SK-N-SH (cell line): Measurements from ENCODE around the gene USP19. TPM values are rescaled to one million over a fixed set of nuclear protein-coding genes. Genes with fewer than 3 reads are reported as not detected.

Experiments
- CTCF ChIA-PET: fragments of 300-600, 350-600 bp; formaldehyde crosslinking; extraction: SDS; loops from one replicate; lab custom pipeline; 2021; lab: Yijun Ruan, JAX
- POLR2A ChIA-PET: fragments of 350-600 bp; sonication (Branson Sonifier 250); formaldehyde crosslinking; extraction: SDS; loops from one replicate; lab custom pipeline; 2020; ENCODE audit warnings: antibody characterized with exemption, inconsistent platforms; lab: Yijun Ruan, JAX
- DNase-seq: peaks from one replicate; pipeline ENCODE4 v3.0.0; 2012
- H2AFZ ChIP-seq: fragments of 200-600 bp; sonication (generic); 2 replicates; pipeline ENCODE4 v1.8.1; 2016; ENCODE audit warnings: antibody characterized with exemption, mild to moderate bottlenecking, low read depth
- H3F3A ChIP-seq: fragments of 200-600 bp; sonication (generic); replicated peaks from 2 replicates; pipeline ENCODE3; 2016; ENCODE audit warnings: antibody characterized with exemption, mild to moderate bottlenecking; ENCODE audit not compliant: insufficient read depth
- H3K27ac ChIP-seq, 2 experiments: fragments of 200-500 bp in 1 of 2; fragments of 200-600 bp in 1 of 2; sonication (Bioruptor generic) in 1 of 2; sonication (generic), shearing (Covaris generic) in 1 of 2; 2 replicates each; pipeline versions ENCODE4 v1.5.1 to v1.6.1; 2014 to 2016; ENCODE audit warnings: low read depth in 2 of 2, inconsistent platforms in 1 of 2, low read length in 1 of 2, mild to moderate bottlenecking in 1 of 2, mixed read lengths in 1 of 2
- H3K27me3 ChIP-seq: fragments of 200-600 bp; sonication (generic), shearing (Covaris generic); 2 replicates; pipeline ENCODE4 v1.6.1; 2016; ENCODE audit warnings: mixed run types; ENCODE audit not compliant: insufficient read depth
- H3K36me3 ChIP-seq, 2 experiments: fragments of 200-500 bp in 1 of 2; fragments of 200-600 bp in 1 of 2; sonication (Bioruptor generic) in 1 of 2; sonication (generic) in 1 of 2; replicated peaks in 1 of 2; 2 replicates each; pipeline versions ENCODE3 to v1.5.1; 2014 to 2016; ENCODE audit warnings: low read length in 1 of 2, mild to moderate bottlenecking in 1 of 2; ENCODE audit not compliant: insufficient read depth in 2 of 2, control insufficient read depth in 1 of 2
- H3K4me1 ChIP-seq, 2 experiments: fragments of 200-500 bp in 1 of 2; fragments of 200-600 bp in 1 of 2; sonication (Bioruptor generic) in 1 of 2; sonication (generic), shearing (Covaris generic) in 1 of 2; 2 replicates each; pipeline versions ENCODE4 v1.5.1 to v1.6.1; 2014 to 2016; ENCODE audit warnings: low read depth in 1 of 2, low read length in 1 of 2, mixed run types in 1 of 2; ENCODE audit not compliant: insufficient read depth in 2 of 2, control insufficient read depth in 1 of 2
- H3K4me2 ChIP-seq: fragments of 200-600 bp; sonication (generic), shearing (Covaris generic); 2 replicates; pipeline ENCODE4 v1.6.1; 2017; ENCODE audit warnings: mixed run types
- H3K4me3 ChIP-seq, 2 experiments: fragments of 200-500 bp in 1 of 2; fragments of 200-600 bp in 1 of 2; sonication (Bioruptor generic) in 1 of 2; sonication (generic), shearing (Covaris generic) in 1 of 2; 2 replicates each; pipeline versions ENCODE4 v1.5.1 to v1.8.1; 2014 to 2016; ENCODE audit warnings: low read depth in 2 of 2, inconsistent platforms in 1 of 2, low read length in 1 of 2, mild to moderate bottlenecking in 1 of 2, mixed read lengths in 1 of 2, moderate library complexity in 1 of 2
- H3K79me2 ChIP-seq: fragments of 200-600 bp; sonication (generic); 2 replicates; pipeline ENCODE4 v1.8.1; 2017; ENCODE audit warnings: mild to moderate bottlenecking; ENCODE audit not compliant: insufficient read depth
- H3K9ac ChIP-seq: fragments of 200-600 bp; sonication (generic); 2 replicates; pipeline ENCODE4 v1.6.1; 2017; ENCODE audit warnings: mixed run types
- H3K9me2 ChIP-seq: fragments of 200-600 bp; sonication (generic); 2 replicates; pipeline ENCODE4 v1.6.1; 2017; ENCODE audit warnings: mixed run types
- H3K9me3 ChIP-seq: fragments of 200-600 bp; sonication (generic); 2 replicates; pipeline ENCODE4 v1.6.1; 2017; ENCODE audit warnings: mixed run types, mild to moderate bottlenecking, moderate library complexity
- H4K20me1 ChIP-seq: fragments of 200-600 bp; sonication (generic); 2 replicates; pipeline ENCODE4 v1.6.1; 2017; ENCODE audit warnings: mild to moderate bottlenecking, mixed run types; ENCODE audit not compliant: insufficient read depth
- FOXJ3 ChIP-seq: sonication (generic); formaldehyde crosslinking; IDR thresholded peaks from 2 replicates; pipeline ENCODE4 v1.5.1; 2020; ENCODE audit warnings: mild to moderate bottlenecking, missing genetic modification reagents
- FOXM1 ChIP-seq: IDR thresholded peaks from 2 replicates; pipeline ENCODE4 v1.4.0; 2012; ENCODE audit warnings: low read depth, mild to moderate bottlenecking
- GABPA ChIP-seq: IDR thresholded peaks from 2 replicates; pipeline ENCODE4 v1.4.0; 2012; ENCODE audit warnings: low read depth, mild to moderate bottlenecking
- MEF2A ChIP-seq: IDR thresholded peaks from 2 replicates; pipeline ENCODE4 v1.4.0; 2012; ENCODE audit warnings: low read depth, borderline replicate concordance
- MXI1 ChIP-seq: IDR thresholded peaks from 2 replicates; pipeline ENCODE4 v1.6.1; 2012; ENCODE audit warnings: mild to moderate bottlenecking, low read depth, low read length, improper control_type of control experiment
- RAD21 ChIP-seq: IDR thresholded peaks from 2 replicates; pipeline ENCODE4 v1.6.1; 2012; ENCODE audit warnings: mild to moderate bottlenecking, low read length
- RFX5 ChIP-seq: IDR thresholded peaks from 2 replicates; pipeline ENCODE4 v1.6.1; 2012; ENCODE audit warnings: mild to moderate bottlenecking, improper control_type of control experiment, low read length
- SIN3A ChIP-seq: IDR thresholded peaks from 2 replicates; pipeline ENCODE4 v1.6.1; 2012; ENCODE audit warnings: low read depth, mild to moderate bottlenecking, low read length, moderate library complexity, borderline replicate concordance
- YY1 ChIP-seq: IDR thresholded peaks from 2 replicates; pipeline ENCODE4 v1.4.0; 2012; ENCODE audit warnings: low read depth, mild to moderate bottlenecking
- WGBS: methylation state at CpG from one replicate; pipeline ENCODE4 v1.1.6; 2017; ENCODE audit warnings: low lambda C conversion rate; 5-methylcytosine and 5-hydroxymethylcytosine counted together
- polyA plus RNA-seq, 3 experiments: library from polyadenylated mRNA; depleted of rRNA; stranded (reverse); fragments of >200 nt; gene quantifications; 2 replicates each; pipeline ENCODE4 v1.2.3, GENCODE V29; 2012
- TF ChIP-seq, protein P1 (sequence below): IDR thresholded peaks from 2 replicates; pipeline ENCODE4; 2012
- TF ChIP-seq, protein P2 (sequence below): IDR thresholded peaks from 2 replicates; pipeline ENCODE4 v1.4.0; 2012; ENCODE audit warnings: low read depth, borderline replicate concordance
- TF ChIP-seq, protein P3 (sequence below): IDR thresholded peaks from 2 replicates; pipeline ENCODE4 v1.6.1; 2012; ENCODE audit warnings: mild to moderate bottlenecking, low read depth, low read length, moderate library complexity

Gene USP19
- polyA plus RNA-seq, 1 of the 3 experiments (the other 2 are of a cell fraction) = 75.6 TPM

DNA sequence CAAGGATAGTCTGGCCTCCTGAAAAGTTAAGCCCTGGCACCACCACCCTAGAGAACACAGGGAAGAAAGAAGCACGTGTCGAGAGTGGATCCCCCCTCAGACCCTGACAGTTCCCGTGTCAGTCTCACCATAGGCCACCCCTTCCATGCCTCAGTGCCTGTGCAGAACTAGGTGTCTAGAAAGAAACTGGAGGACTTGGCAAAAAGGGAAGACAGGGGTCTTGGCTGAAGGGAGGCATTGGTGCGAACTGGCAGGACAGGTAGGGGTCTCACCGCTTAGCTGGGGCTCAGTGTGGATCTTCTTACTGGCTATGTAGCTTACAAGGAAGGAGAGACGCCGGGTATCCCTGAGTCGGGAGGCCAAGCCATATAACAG is 16.6 kb downstream of the USP19 start:
- TF ChIP-seq FOXJ3 (CRISPR knock-in tag) = peak; percentile 36; the same call in 1 of the 2 replicates
- no peak for TF ChIP-seq YY1
- Histone ChIP-seq H3K27ac (peak overlapping the region; percentile 80 to 93), H3K9me3 (no peaks in the 10 kb centered on the region), H3K36me3 (peaks cover 17 to 46% of the 10 kb centered on the region in 2 experiments), H3F3A (no peaks in the 10 kb centered on the region), H3K79me2 (peaks cover 34% of the 10 kb centered on the region), H3K4me3 (peak overlapping the region; percentile 87 to 99), H4K20me1 (no peaks in the 10 kb centered on the region), H3K9ac (peak overlapping the region; percentile 96), H3K4me1 (peaks cover 6 to 24% of the 10 kb centered on the region in 2 experiments; a peak in 2 of 4 replicates), H3K9me2 (no peaks in the 10 kb centered on the region), H2AFZ (peak overlapping the region; percentile 79), H3K4me2 (peak overlapping the region; percentile 99), H3K27me3 (no peaks in the 10 kb centered on the region)
- ChIA-PET CTCF (interaction anchor here (0.6 to 0.8 kb wide), 2 partner anchors 10 to 345 kb away, joined by 3 to 5 read pairs; partner anchors contain the start of gene QRICH1), POLR2A (interaction anchor here (0.5 to 3.0 kb wide), 4 partner anchors 10 to 362 kb away, joined by 3 to 27 read pairs (median 8); partner anchors contain the start of genes QRICH1 and USP19)
- DNase-seq = no peak
- 4% methylated on average over 8 of the region's 8 CpGs for WGBS

DNA sequence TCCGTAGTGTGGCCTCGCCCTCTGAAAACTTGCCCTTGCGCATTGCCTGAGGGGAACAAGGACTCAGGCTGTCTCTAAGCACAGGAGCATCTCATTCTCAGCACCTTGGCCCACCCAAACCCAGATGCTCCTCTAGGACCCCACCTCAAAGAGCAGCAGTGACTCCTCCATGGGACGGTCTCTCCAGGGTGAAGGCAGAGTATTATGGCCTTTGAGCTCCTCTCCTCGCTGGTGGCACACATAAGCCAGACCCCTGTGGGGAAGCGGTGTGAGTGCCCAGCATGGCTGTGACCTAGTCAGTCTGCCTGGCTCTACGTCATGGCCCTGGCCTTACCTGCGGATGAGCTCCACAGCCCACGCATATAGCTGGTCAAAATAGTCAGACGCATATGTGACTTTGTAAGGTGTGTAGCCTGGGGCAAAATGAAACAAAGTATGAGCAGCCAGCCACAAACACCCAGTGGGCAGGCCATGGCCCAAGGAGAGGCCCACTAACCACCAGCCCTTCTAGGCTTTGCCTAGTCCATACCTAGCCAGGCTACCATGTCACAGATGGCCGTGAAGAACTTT is 20.5 kb downstream of the USP19 start:
- no peak for TF ChIP-seq MXI1
- TF ChIP-seq RAD21 = no peak
- TF ChIP-seq MEF2A = no peak
- TF ChIP-seq FOXJ3 (CRISPR knock-in tag) = no peak
- no peak for TF ChIP-seq GABPA
- no peak for TF ChIP-seq RFX5
- TF ChIP-seq, protein P1, sequence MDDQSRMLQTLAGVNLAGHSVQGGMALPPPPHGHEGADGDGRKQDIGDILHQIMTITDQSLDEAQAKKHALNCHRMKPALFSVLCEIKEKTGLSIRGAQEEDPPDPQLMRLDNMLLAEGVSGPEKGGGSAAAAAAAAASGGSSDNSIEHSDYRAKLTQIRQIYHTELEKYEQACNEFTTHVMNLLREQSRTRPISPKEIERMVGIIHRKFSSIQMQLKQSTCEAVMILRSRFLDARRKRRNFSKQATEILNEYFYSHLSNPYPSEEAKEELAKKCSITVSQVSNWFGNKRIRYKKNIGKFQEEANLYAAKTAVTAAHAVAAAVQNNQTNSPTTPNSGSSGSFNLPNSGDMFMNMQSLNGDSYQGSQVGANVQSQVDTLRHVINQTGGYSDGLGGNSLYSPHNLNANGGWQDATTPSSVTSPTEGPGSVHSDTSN = no peak
- TF ChIP-seq, protein P2, sequence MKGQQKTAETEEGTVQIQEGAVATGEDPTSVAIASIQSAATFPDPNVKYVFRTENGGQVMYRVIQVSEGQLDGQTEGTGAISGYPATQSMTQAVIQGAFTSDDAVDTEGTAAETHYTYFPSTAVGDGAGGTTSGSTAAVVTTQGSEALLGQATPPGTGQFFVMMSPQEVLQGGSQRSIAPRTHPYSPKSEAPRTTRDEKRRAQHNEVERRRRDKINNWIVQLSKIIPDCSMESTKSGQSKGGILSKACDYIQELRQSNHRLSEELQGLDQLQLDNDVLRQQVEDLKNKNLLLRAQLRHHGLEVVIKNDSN = no peak
- TF ChIP-seq, protein P3, sequence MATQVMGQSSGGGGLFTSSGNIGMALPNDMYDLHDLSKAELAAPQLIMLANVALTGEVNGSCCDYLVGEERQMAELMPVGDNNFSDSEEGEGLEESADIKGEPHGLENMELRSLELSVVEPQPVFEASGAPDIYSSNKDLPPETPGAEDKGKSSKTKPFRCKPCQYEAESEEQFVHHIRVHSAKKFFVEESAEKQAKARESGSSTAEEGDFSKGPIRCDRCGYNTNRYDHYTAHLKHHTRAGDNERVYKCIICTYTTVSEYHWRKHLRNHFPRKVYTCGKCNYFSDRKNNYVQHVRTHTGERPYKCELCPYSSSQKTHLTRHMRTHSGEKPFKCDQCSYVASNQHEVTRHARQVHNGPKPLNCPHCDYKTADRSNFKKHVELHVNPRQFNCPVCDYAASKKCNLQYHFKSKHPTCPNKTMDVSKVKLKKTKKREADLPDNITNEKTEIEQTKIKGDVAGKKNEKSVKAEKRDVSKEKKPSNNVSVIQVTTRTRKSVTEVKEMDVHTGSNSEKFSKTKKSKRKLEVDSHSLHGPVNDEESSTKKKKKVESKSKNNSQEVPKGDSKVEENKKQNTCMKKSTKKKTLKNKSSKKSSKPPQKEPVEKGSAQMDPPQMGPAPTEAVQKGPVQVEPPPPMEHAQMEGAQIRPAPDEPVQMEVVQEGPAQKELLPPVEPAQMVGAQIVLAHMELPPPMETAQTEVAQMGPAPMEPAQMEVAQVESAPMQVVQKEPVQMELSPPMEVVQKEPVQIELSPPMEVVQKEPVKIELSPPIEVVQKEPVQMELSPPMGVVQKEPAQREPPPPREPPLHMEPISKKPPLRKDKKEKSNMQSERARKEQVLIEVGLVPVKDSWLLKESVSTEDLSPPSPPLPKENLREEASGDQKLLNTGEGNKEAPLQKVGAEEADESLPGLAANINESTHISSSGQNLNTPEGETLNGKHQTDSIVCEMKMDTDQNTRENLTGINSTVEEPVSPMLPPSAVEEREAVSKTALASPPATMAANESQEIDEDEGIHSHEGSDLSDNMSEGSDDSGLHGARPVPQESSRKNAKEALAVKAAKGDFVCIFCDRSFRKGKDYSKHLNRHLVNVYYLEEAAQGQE = no peak
- no peak for TF ChIP-seq FOXM1
- no peak for TF ChIP-seq SIN3A
- TF ChIP-seq, all 33 proteins: peak for 0
- Histone ChIP-seq H3K36me3 (peaks cover 25 to 53% of the 10 kb centered on the region in 2 experiments), H3K79me2 (peaks cover 23% of the 10 kb centered on the region), H3K9ac (no peak overlapping the region), H3K9me3 (no peaks in the 10 kb centered on the region), H3K9me2 (no peaks in the 10 kb centered on the region), H3F3A (peaks cover 15% of the 10 kb centered on the region), H3K27me3 (no peaks in the 10 kb centered on the region), H3K4me3 (no peak overlapping the region), H3K4me1 (peaks cover 6 to 31% of the 10 kb centered on the region in 2 experiments; a peak in 2 of 4 replicates), H4K20me1 (no peaks in the 10 kb centered on the region), H3K4me2 (no peak overlapping the region), H3K27ac (no peak overlapping the region; a peak in 1 of 4 replicates), H2AFZ (no peak overlapping the region)
- CTCF ChIA-PET = interaction anchor here (1.3 kb wide), 1 partner anchor 71 kb away, joined by 3 read pairs; the partner anchor contains the start of gene KLHDC8B
- POLR2A ChIA-PET = no interaction called here
- no peak for DNase-seq
- 99% methylated on average over 10 of the region's 11 CpGs for WGBS
